GM18867 (cell line): ENCODE data around the gene DDX3Y.

Experiments used
- ATAC-seq: cut with Tn5 transposase; IDR thresholded peaks from one replicate; pipeline ENCODE4 v1.9.1; 2021; ENCODE audit warnings: mild to moderate bottlenecking, moderate library complexity; ENCODE audit not compliant: unreplicated experiment

Gene DDX3Y

DNA sequence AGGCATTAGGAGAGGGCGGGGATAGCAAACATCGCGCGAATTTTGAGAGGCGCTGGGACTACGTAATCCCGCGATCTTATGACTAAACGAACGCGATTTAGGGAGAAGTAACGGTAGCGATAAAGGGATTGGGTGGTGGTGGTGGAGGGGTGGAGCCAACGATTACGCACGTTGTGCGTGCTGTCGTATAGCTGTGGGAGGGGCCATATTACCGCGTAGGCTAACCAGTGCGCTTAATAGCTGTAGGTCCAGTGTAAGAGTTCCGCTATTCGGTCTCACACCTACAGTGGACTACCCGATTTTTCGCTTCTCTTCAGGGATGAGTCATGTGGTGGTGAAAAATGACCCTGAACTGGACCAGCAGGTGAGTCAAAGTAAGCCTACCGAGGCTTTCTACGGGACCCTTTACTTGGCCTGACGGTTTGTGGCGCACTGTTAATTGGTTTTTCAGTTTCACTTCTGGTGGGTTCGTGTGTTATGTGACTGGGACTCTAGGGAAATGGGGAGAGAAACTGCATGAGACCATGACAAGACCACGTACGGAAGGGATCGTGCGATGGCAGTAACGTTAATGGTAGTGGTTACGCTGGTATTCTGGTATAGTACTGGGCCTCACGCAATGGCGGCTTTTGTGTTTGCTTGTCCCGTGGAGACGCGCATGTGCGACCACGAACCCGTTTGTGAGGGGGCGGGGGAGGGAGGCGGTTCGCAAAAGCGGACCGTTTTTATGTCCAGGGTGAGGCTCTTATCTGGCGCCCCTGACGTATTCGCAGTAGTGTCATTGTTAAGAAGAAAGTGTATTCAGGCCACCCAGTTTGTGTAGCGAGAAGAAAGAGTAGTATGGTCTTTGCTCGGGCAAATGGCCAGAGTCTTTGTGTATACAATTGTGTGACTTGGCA lies at the start of gene DDX3Y:
Gene DDX3Y, plus strand, starts transcription at position 251 of the 899 bp plus-strand sequence. Its CDS starts 69 bp downstream, at position 320.
- no peak for ATAC-seq

DNA sequence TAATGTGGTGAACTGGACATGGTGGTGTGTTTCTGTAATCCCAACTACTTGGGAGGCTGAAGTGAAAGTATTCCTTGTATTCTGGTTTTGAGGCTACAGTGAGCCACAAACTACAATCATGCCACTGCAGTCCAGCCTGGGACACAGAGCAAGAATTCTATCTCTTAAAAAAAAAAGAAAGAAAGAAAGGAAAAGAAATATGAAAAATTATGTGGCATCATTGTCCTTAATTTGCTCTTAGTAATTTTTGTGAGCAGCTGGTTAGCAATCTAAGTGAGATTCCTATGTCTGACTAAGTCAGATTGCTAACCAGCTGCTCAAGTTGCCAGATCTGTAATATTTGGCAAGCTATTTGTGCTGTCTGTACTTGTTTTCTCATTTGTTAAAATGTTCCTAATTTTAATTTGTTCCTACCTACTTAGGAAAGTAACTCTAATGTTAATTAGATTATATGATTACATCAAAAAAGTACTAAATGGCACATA lies 48.8 kb upstream of the DDX3Y start:
- no peak for ATAC-seq

DNA sequence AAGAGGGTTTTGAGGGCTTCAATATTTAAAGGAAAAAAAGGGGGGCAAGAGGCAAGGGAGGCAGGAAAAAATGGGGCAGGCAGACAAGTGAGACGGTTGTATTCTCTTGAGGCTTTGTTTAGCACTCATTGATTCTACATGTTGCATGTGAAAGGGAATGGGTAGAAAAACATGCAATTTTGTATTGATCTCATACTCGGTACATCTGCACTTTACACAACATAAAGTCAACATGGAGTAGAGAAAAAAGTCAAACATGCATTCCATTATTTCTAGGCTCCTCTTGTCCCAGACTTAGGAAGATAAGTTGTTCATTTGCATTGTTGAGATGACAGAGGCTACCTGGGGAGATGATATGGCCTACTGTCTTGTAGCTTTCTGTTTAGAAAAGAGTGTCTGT lies 36.7 kb upstream of the DDX3Y start:
- no peak for ATAC-seq

DNA sequence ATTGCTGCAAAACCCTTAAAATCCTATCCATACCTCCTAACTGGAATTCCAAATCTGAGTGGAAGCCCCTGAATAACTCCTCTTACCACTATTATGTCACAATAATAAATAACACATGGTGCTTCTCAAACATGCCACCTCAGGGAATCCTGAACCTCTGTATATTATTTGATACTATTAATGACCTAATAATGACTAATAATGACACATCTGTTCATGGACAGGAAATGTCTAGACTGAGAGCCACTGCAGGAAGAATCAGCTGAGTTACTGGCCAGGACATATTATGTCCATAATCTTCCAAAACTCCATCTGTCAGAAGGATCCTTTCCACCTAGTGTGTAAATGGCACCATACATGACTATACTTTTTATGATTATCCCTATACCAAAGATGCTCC lies 7.7 kb upstream of the DDX3Y start:
- no peak for ATAC-seq

- ATAC-seq, result no peak
These were observed 6.1 kb upstream of the DDX3Y start for GRCh38 chrY:12898604-12899003.

DNA sequence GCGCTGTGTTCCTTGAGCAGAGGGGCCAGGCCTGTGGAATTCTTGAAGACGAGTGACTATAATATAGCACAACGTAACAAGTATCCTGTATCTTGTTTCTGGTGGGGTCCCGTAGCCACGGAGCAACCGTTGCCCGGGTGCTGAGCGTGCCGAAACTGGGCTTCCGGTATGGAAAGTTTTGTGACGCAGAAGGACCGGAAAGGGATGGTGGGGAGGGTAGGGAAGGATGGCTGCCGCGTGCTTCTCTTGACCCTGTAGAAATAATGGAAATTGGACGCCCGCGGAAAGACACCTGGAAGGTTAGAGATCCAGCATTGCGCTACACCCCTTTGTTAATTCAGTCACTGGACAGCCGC lies 827 bp downstream of the DDX3Y start:
- no peak for ATAC-seq

- no peak for ATAC-seq
These were observed 1.2 kb downstream of the DDX3Y start for GRCh38 chrY:12905895-12906294.

GRCh38 chrY:12913541-12913940 lies 8.9 kb downstream of the DDX3Y start:
- ATAC-seq, result no peak

GRCh38 chrY:12928043-12928442 lies 23.4 kb downstream of the DDX3Y start:
- no peak for ATAC-seq

DNA sequence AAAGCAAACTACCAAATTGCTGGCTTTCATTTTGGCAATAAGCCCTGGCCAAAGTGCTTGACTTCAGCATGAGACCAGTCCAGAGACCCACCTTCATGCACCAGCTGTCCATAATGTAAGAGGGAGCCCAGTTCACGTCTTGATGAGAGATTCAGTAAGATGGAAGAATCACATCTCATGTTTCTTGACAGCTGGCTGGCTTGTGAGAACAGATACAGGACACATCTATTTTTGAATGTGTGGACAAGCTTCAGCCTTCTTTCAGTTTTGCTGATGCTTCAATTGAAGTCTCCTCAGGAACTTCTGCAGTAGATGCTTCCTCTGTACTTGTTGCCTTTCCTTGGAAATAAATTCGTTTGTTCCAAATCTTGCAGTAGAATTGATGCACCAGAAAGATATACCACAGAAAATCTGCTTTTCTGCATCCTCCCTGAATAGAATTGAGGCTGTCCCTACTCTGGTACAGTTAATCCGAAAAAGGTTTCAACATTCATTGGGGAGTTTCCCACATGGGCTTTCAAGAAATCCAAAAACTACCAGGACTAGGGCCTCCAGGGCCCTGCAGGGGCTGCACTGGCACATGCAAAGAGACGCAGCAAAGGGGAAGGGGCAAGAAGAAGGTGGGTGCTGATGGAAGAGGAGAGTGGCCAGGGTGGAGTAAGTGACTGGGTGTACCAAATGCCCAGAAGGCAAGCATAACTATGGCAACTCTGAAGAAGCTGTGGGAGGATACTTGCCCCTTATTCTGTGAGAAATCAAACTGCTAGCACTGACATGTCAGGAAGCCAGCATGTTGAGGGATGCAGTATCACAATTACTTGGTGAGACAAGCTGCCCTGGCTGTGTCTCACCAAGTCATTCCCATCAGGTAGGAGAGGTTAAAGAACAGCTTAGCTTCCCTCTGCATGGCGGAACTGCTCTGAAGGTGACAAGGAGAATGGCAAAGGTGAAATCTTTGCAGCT lies 37.3 kb downstream of the DDX3Y start:
- no peak for ATAC-seq
